Endothelial cell (in vitro differentiated cells): ENCODE measurements around the gene ERC2. TPM values are rescaled to one million over a fixed set of nuclear protein-coding genes. Genes with fewer than 3 reads are reported as not detected.

ENCODE experiments used
- DNase-seq: peaks from one replicate; pipeline ENCODE4 v3.0.0; 2021; ENCODE audit warnings: low spot score
- H3K27ac Mint-ChIP-seq: one replicate; pipeline ENCODE4 v1.8.0; 2021; ENCODE audit warnings: mixed read lengths, inconsistent platforms; ENCODE audit not compliant: unreplicated experiment
- H3K27me3 Mint-ChIP-seq: one replicate; pipeline ENCODE4 v1.8.0; 2021; ENCODE audit warnings: mild to moderate bottlenecking, moderate library complexity, mixed read lengths, inconsistent platforms; ENCODE audit not compliant: unreplicated experiment
- H3K36me3 Mint-ChIP-seq: one replicate; pipeline ENCODE4 v1.8.0; 2021; ENCODE audit warnings: mild to moderate bottlenecking, low read depth, mixed read lengths, inconsistent platforms; ENCODE audit not compliant: unreplicated experiment
- H3K4me1 Mint-ChIP-seq: one replicate; pipeline ENCODE4 v1.8.0; 2021; ENCODE audit warnings: mild to moderate bottlenecking, mixed read lengths, inconsistent platforms; ENCODE audit not compliant: unreplicated experiment
- H3K4me3 Mint-ChIP-seq: one replicate; pipeline ENCODE4 v1.8.0; 2021; ENCODE audit warnings: mild to moderate bottlenecking, mixed read lengths, inconsistent platforms; ENCODE audit not compliant: unreplicated experiment
- H3K9me3 Mint-ChIP-seq: one replicate; pipeline ENCODE4 v1.8.0; 2021; ENCODE audit warnings: mixed read lengths, inconsistent platforms; ENCODE audit not compliant: unreplicated experiment
- CTCF ChIP-seq: fragments of 200-600 bp; sonication (generic); IDR thresholded peaks from one replicate; pipeline ENCODE4 v1.5.0; 2021; ENCODE audit warnings: antibody characterized with exemption; ENCODE audit not compliant: unreplicated experiment
- total RNA-seq: library from RNA; stranded (reverse); fragmentation: NEBNext Ultra II Directional; extraction: Animal tissue kit (Norgen Biotek cat#: 25700); gene quantifications from one replicate; pipeline ENCODE4 v1.2.1, GENCODE V29; 2021; ENCODE audit not compliant: unreplicated experiment

ERC2 gene
- total RNA-seq, 1 donor from 2014 or later: 20.5 TPM

DNA sequence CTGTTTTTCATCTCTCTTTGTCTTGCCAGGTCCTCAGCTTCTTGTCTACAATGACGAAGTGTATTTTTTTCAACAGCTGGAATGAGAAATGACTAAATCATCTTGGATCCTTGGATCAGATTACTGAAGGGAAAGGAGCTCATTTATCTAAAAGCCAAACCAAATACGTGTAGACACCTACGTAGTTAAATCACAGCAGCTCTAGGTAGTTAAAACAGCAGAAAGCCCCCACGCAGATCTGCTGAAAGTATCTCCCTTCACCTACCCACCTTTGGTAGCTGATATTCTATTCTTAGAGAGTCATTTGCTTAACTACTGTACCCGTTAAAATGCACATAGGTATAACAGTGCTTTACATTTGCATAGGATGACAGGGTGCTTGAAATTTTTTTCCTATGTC lies 875.7 kb downstream of the ERC2 start:
- Mint-ChIP-seq H3K4me1 (no peaks in the 10 kb centered on the region), H3K27ac (no peak overlapping the region), H3K27me3 (no peaks in the 10 kb centered on the region), H3K9me3 (no peaks in the 10 kb centered on the region), H3K36me3 (no peaks in the 10 kb centered on the region), H3K4me3 (no peak overlapping the region)
- no peak for DNase-seq
- TF ChIP-seq CTCF: no peak

GRCh38 chr3:55591888-55592287 lies 876.4 kb downstream of the ERC2 start:
- no peak overlapping the region for H3K27ac Mint-ChIP-seq
- no peaks in the 10 kb centered on the region for H3K27me3 Mint-ChIP-seq
- H3K9me3 Mint-ChIP-seq: no peaks in the 10 kb centered on the region
- no peak overlapping the region for H3K4me3 Mint-ChIP-seq
- H3K36me3 Mint-ChIP-seq: no peaks in the 10 kb centered on the region
- no peak for TF ChIP-seq CTCF
- H3K4me1 Mint-ChIP-seq: no peaks in the 10 kb centered on the region
- DNase-seq: no peak

GRCh38 chr3:55588146-55588765 lies 880.0 kb downstream of the ERC2 start:
- DNase-seq: no peak
- Mint-ChIP-seq H3K4me1 (peaks cover 6% of the 10 kb centered on the region), H3K27ac (no peak overlapping the region), H3K4me3 (no peak overlapping the region), H3K27me3 (peaks cover 2% of the 10 kb centered on the region), H3K36me3 (no peaks in the 10 kb centered on the region), H3K9me3 (no peaks in the 10 kb centered on the region)
- no peak for TF ChIP-seq CTCF

GRCh38 chr3:55585856-55586255 lies 882.4 kb downstream of the ERC2 start:
- H3K27ac Mint-ChIP-seq: no peak overlapping the region
- no peaks in the 10 kb centered on the region for H3K9me3 Mint-ChIP-seq
- H3K27me3 Mint-ChIP-seq: peaks cover 2% of the 10 kb centered on the region
- H3K36me3 Mint-ChIP-seq: no peaks in the 10 kb centered on the region
- TF ChIP-seq CTCF: no peak
- H3K4me1 Mint-ChIP-seq: peaks cover 6% of the 10 kb centered on the region
- DNase-seq: no peak
- no peak overlapping the region for H3K4me3 Mint-ChIP-seq

- peaks cover 7% of the 10 kb centered on the region for H3K4me1 Mint-ChIP-seq
- DNase-seq: no peak
- no peak overlapping the region for H3K4me3 Mint-ChIP-seq
- H3K9me3 Mint-ChIP-seq: no peaks in the 10 kb centered on the region
- no peaks in the 10 kb centered on the region for H3K36me3 Mint-ChIP-seq
- TF ChIP-seq CTCF: no peak
- peaks cover 2% of the 10 kb centered on the region for H3K27me3 Mint-ChIP-seq
- H3K27ac Mint-ChIP-seq: no peak overlapping the region
These were observed 883.4 kb downstream of the ERC2 start for GRCh38 chr3:55584716-55585368.
